Camera-type eye (tissue), 1 donor: ENCODE measurements around the gene OBP2B. TPM values are rescaled to one million over a fixed set of nuclear protein-coding genes. Genes with fewer than 3 reads are reported as not detected.

Source experiments
- total RNA-seq: library from RNA; depleted of rRNA; stranded (reverse); fragments of >200 nt; gene quantifications from one replicate; pipeline ENCODE4 v1.2.3, GENCODE V29; 2014

The OBP2B gene, protein sequence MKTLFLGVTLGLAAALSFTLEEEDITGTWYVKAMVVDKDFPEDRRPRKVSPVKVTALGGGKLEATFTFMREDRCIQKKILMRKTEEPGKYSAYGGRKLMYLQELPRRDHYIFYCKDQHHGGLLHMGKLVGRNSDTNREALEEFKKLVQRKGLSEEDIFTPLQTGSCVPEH
- total RNA-seq, result not detected

DNA sequence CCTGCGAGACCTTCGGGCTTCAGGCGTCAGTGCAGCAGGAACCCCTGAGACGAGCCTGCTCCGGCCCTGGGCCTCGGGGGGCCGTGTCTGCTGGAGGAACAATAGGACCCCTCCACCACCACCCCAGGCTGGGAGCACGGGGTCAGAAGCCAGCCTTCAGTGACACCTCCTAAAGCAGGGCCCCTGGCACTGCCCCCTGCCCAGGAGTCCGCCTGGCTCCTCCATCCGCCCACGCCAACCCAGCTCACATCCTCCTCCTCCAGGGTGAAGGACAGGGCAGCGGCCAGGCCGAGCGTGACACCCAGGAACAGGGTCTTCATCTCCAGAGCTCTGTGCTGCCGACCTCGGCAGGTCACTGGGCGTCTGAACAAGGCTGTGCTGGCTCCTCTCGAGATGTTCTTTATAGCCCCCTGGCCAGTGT, at the start of gene OBP2B:
OBP2B (minus strand) TSS at position 371 of the 421 bp plus-strand sequence; CDS start at position 320, 51 bp downstream.

DNA sequence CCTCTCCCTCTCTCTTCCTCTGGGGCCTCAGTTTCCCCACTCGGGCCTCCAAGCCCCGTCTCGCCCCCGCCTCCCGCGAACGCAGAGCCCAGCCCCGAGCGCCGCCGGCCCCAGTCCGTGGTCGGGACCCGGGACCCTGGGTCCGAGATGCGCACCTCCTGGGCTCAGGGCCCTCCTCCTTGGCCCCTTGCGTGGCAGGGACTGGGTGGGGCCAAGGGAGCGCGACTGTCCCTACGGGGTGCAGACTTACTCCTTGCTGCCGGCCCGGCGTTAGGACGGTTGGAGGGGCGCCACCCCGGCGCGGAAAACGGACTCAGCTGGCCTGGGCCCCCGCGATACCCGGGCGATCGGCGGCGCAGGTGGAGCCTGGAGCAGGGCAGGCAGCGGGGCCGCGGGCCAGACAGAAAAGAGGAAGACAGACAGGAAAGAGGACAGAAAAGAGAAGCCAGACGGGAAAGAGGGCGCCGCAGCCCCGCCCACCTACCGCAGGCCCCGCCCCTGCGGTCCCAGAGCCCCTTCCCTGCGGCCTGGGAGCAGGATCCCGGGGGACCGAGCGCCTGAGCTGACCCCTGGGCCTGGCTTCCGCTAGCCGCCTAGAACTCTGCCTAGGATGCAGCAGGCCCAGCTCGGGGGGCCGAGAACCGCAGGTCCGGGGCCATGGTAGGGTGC, 45.4 kb downstream of the OBP2B start, which contains the start of gene GBGT1:
GBGT1 (minus strand) TSS at position 411 of the 669 bp plus-strand sequence. CDS start 1,502 bp downstream, outside the sequence.

Other genes starting within 250 kb of the OBP2B start
- 1.4 TPM for gene GFI1B, start 230.6 kb downstream of the OBP2B start, total RNA-seq
- 48.3 TPM for gene GTF3C5, start 178.3 kb downstream of the OBP2B start, total RNA-seq
- 0.77 TPM for gene CEL, start 147.3 kb downstream of the OBP2B start, total RNA-seq
- 72.9 TPM for gene RALGDS, start 88.0 kb downstream of the OBP2B start, total RNA-seq
- 10.4 TPM for gene GBGT1, start 45.3 kb downstream of the OBP2B start, total RNA-seq
- gene ABO, start 66.0 kb upstream of the OBP2B start, total RNA-seq, result 2.0 TPM
- gene SURF6, start 126.9 kb upstream of the OBP2B start, total RNA-seq, result 20.2 TPM
- 50.6 TPM for gene MED22, start 138.9 kb upstream of the OBP2B start, total RNA-seq
- 1,215 TPM for gene RPL7A, start 139.0 kb upstream of the OBP2B start, total RNA-seq
- 18.3 TPM for gene SURF1, start 147.2 kb upstream of the OBP2B start, total RNA-seq
- gene SURF2, start 147.3 kb upstream of the OBP2B start, total RNA-seq, result 9.7 TPM
- gene SURF4, start 166.8 kb upstream of the OBP2B start, total RNA-seq, result 136 TPM
- 1.3 TPM for gene STKLD1, start 167.1 kb upstream of the OBP2B start, total RNA-seq
- 20.8 TPM for gene REXO4, start 208.8 kb upstream of the OBP2B start, total RNA-seq
- 5.1 TPM for gene ADAMTS13, start 213.1 kb upstream of the OBP2B start, total RNA-seq